Endothelial cell of umbilical vein (primary cell): Measurements from ENCODE around the gene CLIC5. TPM values are rescaled to one million over a fixed set of nuclear protein-coding genes. Genes with fewer than 3 reads are reported as not detected.

Source experiments
- BruUV-seq: library from RNA; stranded (reverse); fragments of 400-500 nt; replicated peaks from 2 replicates; lab custom pipeline; 2021; lab: Mats Ljungman, UMichigan
- CTCF ChIA-PET: fragments of 300-600, 350-600 bp; sonication (Branson Sonifier 250); formaldehyde crosslinking; loops from one replicate; lab custom pipeline; 2021; ENCODE audit warnings: antibody characterized with exemption, inconsistent platforms; lab: Charles Lee
- POLR2A ChIA-PET: fragments of 300-600, 350-600 bp; sonication (Branson Sonifier 250); formaldehyde crosslinking; loops from one replicate; lab custom pipeline; 2021; ENCODE audit warnings: antibody characterized with exemption, inconsistent platforms; lab: Charles Lee
- DNase-seq: peaks from one replicate; pipeline ENCODE4 v3.0.0-alpha.2; 2011; ENCODE audit warnings: low read depth, low spot score
- FAIRE-seq: peaks from 2 replicates; lab custom pipeline; 2011; peaks lifted over from hg19 to GRCh38; lab: Jason Lieb, UNC
- H2AFZ ChIP-seq: 2 replicates; pipeline ENCODE4 v1.6.0; 2012; ENCODE audit warnings: low read depth, low read length, control low read depth, inconsistent platforms
- H3K27ac ChIP-seq: 2 replicates; pipeline ENCODE4 v1.5.1; 2011; ENCODE audit warnings: low read depth, mild to moderate bottlenecking, control low read depth, low read length, moderate library complexity; ENCODE audit not compliant: insufficient read depth
- H3K27me3 ChIP-seq, 2 experiments: 2 replicates each; pipeline versions ENCODE4 v1.6.0 to v1.6.1; 2011; ENCODE audit warnings: low read length in 2 of 2, mixed read lengths in 1 of 2; ENCODE audit not compliant: control insufficient read depth in 2 of 2, insufficient read depth in 2 of 2
- H3K36me3 ChIP-seq, 2 experiments: 2 replicates in 1 of 2; 3 replicates in 1 of 2; pipeline ENCODE4 v1.5.1; 2011; ENCODE audit warnings: low read length in 2 of 2, mild to moderate bottlenecking in 1 of 2, moderate library complexity in 1 of 2; ENCODE audit not compliant: control insufficient read depth in 2 of 2, insufficient read depth in 2 of 2; ENCODE audit errors: extremely low read depth in 1 of 2
- H3K4me1 ChIP-seq: 3 replicates; pipeline ENCODE4 v1.5.1; 2011; ENCODE audit warnings: mild to moderate bottlenecking, low read length; ENCODE audit not compliant: control insufficient read depth, insufficient read depth; ENCODE audit errors: extremely low read depth
- H3K4me2 ChIP-seq: 2 replicates; pipeline ENCODE4 v1.6.1; 2011; ENCODE audit warnings: low read length, control low read depth, mixed read lengths; ENCODE audit not compliant: insufficient read depth
- H3K4me3 ChIP-seq, 3 experiments: fragments of 200-600 bp in 1 of 3; sonication (generic), shearing (Covaris generic) in 1 of 3; replicated peaks in 1 of 3; 2 replicates each; pipeline ENCODE4 v1.5.1; 2011 to 2016; ENCODE audit warnings: control low read depth in 3 of 3, low read length in 3 of 3, mild to moderate bottlenecking in 2 of 3, inconsistent platforms in 1 of 3, low read depth in 1 of 3, moderate library complexity in 1 of 3; ENCODE audit not compliant: insufficient read depth in 1 of 3
- H3K79me2 ChIP-seq: 2 replicates; pipeline ENCODE4 v1.6.0; 2012; ENCODE audit warnings: low read length, inconsistent platforms; ENCODE audit not compliant: control insufficient read depth, insufficient read depth
- H3K9ac ChIP-seq: replicated peaks from 2 replicates; pipeline ENCODE3; 2011; ENCODE audit warnings: low read length, control low read depth; ENCODE audit not compliant: insufficient read depth; ENCODE audit errors: extremely low read depth
- H3K9me1 ChIP-seq: replicated peaks from 3 replicates; pipeline ENCODE4 v1.6.0; 2011; ENCODE audit warnings: mild to moderate bottlenecking, low read length; ENCODE audit not compliant: control insufficient read depth, insufficient read depth; ENCODE audit errors: extremely low read depth
- H3K9me3 ChIP-seq: replicated peaks from 2 replicates; pipeline ENCODE4 v1.5.1; 2012; ENCODE audit warnings: low read length, inconsistent platforms; ENCODE audit not compliant: control insufficient read depth, insufficient read depth
- H4K20me1 ChIP-seq: replicated peaks from 2 replicates; pipeline ENCODE3; 2011; ENCODE audit warnings: mild to moderate bottlenecking, low read length; ENCODE audit not compliant: control insufficient read depth, insufficient read depth; ENCODE audit errors: extremely low read depth
- EZH2 ChIP-seq: IDR thresholded peaks from 2 replicates; pipeline ENCODE4 v1.6.1; 2012; ENCODE audit warnings: borderline replicate concordance, low read depth, mild to moderate bottlenecking, moderate library complexity, low read length, inconsistent platforms; ENCODE audit not compliant: severe bottlenecking
- FOS ChIP-seq: IDR thresholded peaks from 2 replicates; pipeline ENCODE4 v1.6.1; 2011; ENCODE audit warnings: mild to moderate bottlenecking, low read length, moderate library complexity, borderline replicate concordance; ENCODE audit not compliant: insufficient read depth
- GATA2 ChIP-seq: IDR thresholded peaks from 2 replicates; pipeline ENCODE4 v1.7.0; 2011; ENCODE audit warnings: low read depth, mild to moderate bottlenecking, moderate library complexity, mixed read lengths, low read length; ENCODE audit not compliant: insufficient read length, insufficient read depth
- JUN ChIP-seq: IDR thresholded peaks from 2 replicates; pipeline ENCODE4 v1.6.1; 2011; ENCODE audit warnings: borderline replicate concordance, low read depth; ENCODE audit not compliant: insufficient read length, insufficient read depth
- MYC ChIP-seq: IDR thresholded peaks from one replicate; pipeline ENCODE4 v1.6.1; 2011; ENCODE audit warnings: mild to moderate bottlenecking, low read depth, low read length
- POLR2A ChIP-seq: IDR thresholded peaks from 2 replicates; pipeline ENCODE4 v1.6.1; 2012; ENCODE audit warnings: low read depth, mild to moderate bottlenecking, control low read depth, low read length
- POLR2AphosphoS5 ChIP-seq: IDR thresholded peaks from 2 replicates; pipeline ENCODE4 v1.6.1; 2012; ENCODE audit warnings: low read depth, mild to moderate bottlenecking, control low read depth, low read length, moderate library complexity; ENCODE audit not compliant: insufficient read depth
- dilution Hi-C: fragments of 300-500 bp; cut with MboI; formaldehyde crosslinking; loops from one replicate; pipeline ENCODE4 v1.15.0; 2019; ENCODE audit warnings: low sequenced_read_pairs; ENCODE audit not compliant: extremely low pct_ligation_motif_present
- intact Hi-C: fragments of 100-400 bp; cut with micrococcal nuclease; formaldehyde crosslinking; loops from one replicate; pipeline ENCODE4 v1.10.0; 2022
- polyA plus RNA-seq, 4 experiments: library from polyadenylated mRNA; depleted of rRNA in 3 of 4; stranded (reverse) in 3 of 4; unstranded in 1 of 4; fragments of >200 nt; gene quantifications; 2 replicates each; pipeline versions ENCODE4 v1.2.1 to v1.2.3, GENCODE V29; 2011 to 2012; ENCODE audit warnings: missing spikeins in 1 of 4
- total RNA-seq: library from RNA; stranded (reverse); gene quantifications from 2 replicates; pipeline ENCODE4 v1.2.3, GENCODE V29; 2021
- TF ChIP-seq, protein P1 (sequence below), 2 donors: IDR thresholded peaks; 1 replicate in 1 of 2; 2 replicates in 1 of 2; pipeline ENCODE4 v1.5.1; 2011; ENCODE audit warnings: low read length in 2 of 2, mild to moderate bottlenecking in 2 of 2, moderate library complexity in 2 of 2, control low read depth in 1 of 2, inconsistent platforms in 1 of 2, low read depth in 1 of 2; ENCODE audit not compliant: insufficient read depth in 1 of 2; ENCODE audit errors: extremely low read depth in 1 of 2
- TF ChIP-seq, protein P2 (sequence below): IDR thresholded peaks from 2 replicates; pipeline ENCODE4 v1.6.1; 2011; ENCODE audit not compliant: insufficient read depth, insufficient read length

CLIC5 gene
- total and polyA plus RNA-seq, 2 donors (not counting 3 experiments of a cell fraction or from before 2014, with no cell fraction given): 0.07 TPM; not detected in 1

DNA sequence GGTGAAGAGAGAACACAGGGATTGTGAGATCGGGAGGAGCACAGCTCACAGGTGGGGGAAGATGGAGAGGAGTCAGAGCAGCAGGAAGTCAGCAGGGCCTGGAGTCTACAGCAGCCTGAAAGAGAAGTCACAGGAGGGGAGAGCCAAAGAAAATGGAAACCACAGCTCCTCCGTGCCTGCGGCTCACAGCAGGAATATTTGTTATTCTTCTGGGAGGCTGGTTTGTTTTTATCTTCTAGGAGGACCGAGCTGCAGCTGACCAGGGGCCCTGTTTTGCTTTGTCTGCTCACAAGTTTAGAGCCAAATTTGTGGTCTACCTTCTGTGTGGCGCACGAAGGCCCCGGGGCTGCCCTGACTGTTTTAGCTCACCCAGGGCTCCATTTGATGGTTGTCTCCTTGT lies 81.8 kb downstream of the CLIC5 start:
- TF ChIP-seq POLR2AphosphoS5 (no peak), FOS (no peak), EZH2 (no peak), GATA2 (no peak), POLR2A (no peak), MYC (no peak), JUN (no peak)
- TF ChIP-seq, protein P1, sequence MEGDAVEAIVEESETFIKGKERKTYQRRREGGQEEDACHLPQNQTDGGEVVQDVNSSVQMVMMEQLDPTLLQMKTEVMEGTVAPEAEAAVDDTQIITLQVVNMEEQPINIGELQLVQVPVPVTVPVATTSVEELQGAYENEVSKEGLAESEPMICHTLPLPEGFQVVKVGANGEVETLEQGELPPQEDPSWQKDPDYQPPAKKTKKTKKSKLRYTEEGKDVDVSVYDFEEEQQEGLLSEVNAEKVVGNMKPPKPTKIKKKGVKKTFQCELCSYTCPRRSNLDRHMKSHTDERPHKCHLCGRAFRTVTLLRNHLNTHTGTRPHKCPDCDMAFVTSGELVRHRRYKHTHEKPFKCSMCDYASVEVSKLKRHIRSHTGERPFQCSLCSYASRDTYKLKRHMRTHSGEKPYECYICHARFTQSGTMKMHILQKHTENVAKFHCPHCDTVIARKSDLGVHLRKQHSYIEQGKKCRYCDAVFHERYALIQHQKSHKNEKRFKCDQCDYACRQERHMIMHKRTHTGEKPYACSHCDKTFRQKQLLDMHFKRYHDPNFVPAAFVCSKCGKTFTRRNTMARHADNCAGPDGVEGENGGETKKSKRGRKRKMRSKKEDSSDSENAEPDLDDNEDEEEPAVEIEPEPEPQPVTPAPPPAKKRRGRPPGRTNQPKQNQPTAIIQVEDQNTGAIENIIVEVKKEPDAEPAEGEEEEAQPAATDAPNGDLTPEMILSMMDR (IDR thresholded peaks at IDR 0.05; ENCODE audit: extremely low read depth in 1 of 2, insufficient read depth in 1 of 2, low read depth in 1 of 2, low read length in 2 of 2): no peak
- TF ChIP-seq, protein P2, sequence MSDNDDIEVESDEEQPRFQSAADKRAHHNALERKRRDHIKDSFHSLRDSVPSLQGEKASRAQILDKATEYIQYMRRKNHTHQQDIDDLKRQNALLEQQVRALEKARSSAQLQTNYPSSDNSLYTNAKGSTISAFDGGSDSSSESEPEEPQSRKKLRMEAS: no peak
- CTCF ChIA-PET: interaction anchor here (0.8 to 2.2 kb wide), 3 partner anchors 10 to 476 kb away, joined by 3 to 10 read pairs (median 3); no protein-coding TSS in a partner anchor
- FAIRE-seq: no peak
- DNase-seq: no peak
- no peak overlapping the region for H3K27ac ChIP-seq
- no peaks in the 10 kb centered on the region for H3K4me1 ChIP-seq
- dilution Hi-C loops (no loop called here), intact Hi-C loops (no loop called here)
- H3K27me3 ChIP-seq: peaks cover 0 to 3% of the 10 kb centered on the region in 2 experiments
- no TSS peak for BruUV-seq
- H4K20me1 ChIP-seq: no peaks in the 10 kb centered on the region
- H3K9ac ChIP-seq: no peak overlapping the region
- no peak overlapping the region for H3K4me3 ChIP-seq
- POLR2A ChIA-PET: no interaction called here
- H2AFZ ChIP-seq: no peak overlapping the region
- H3K9me3 ChIP-seq: no peaks in the 10 kb centered on the region
- H3K4me2 ChIP-seq: no peak overlapping the region
- no peaks in the 10 kb centered on the region for H3K36me3 ChIP-seq
- no peaks in the 10 kb centered on the region for H3K79me2 ChIP-seq
- H3K9me1 ChIP-seq: no peaks in the 10 kb centered on the region
